Esophagus muscularis mucosa (tissue), 4 donors: Measurements from ENCODE around the gene SLC35E2B. TPM values are rescaled to one million over a fixed set of nuclear protein-coding genes. Genes with fewer than 3 reads are reported as not detected.
"Not testable (repeated sequence)": the region's sequence is repeated elsewhere in the genome, so short reads cannot be mapped to it uniquely, and the experiment has no call there.

Source experiments
- DNase-seq: peaks from one replicate; pipeline ENCODE4 v3.0.0-alpha.2; 2017; ENCODE audit errors: extremely low spot score
- H3K27ac ChIP-seq, 4 donors: fragments of 200-600 bp; sonication (generic); replicated peaks in 1 of 4; 1 replicate in 3 of 4; 2 replicates in 1 of 4; pipeline ENCODE4 v1.5.1; 2016 to 2019; ENCODE audit warnings: mild to moderate bottlenecking in 1 of 4
- H3K27me3 ChIP-seq, 4 donors: fragments of 200-600 bp; sonication (generic); one replicate each; pipeline versions ENCODE4 v1.5.1 to v1.6.0; 2016 to 2019
- H3K36me3 ChIP-seq, 4 donors: fragments of 200-600 bp; sonication (generic); one replicate each; pipeline ENCODE4 v1.5.1; 2016 to 2019
- H3K4me1 ChIP-seq, 4 donors: fragments of 200-600 bp; sonication (generic); one replicate each; pipeline ENCODE4 v1.5.1; 2016 to 2019
- H3K4me3 ChIP-seq, 4 donors: fragments of 200-600 bp; sonication (generic); 1 replicate in 2 of 4; 2 replicates in 2 of 4; pipeline ENCODE4 v1.5.1; 2016 to 2019; ENCODE audit warnings: mild to moderate bottlenecking in 4 of 4, moderate library complexity in 1 of 4
- H3K9me3 ChIP-seq, 4 donors: fragments of 200-600 bp; sonication (generic); 1 replicate in 3 of 4; 2 replicates in 1 of 4; pipeline ENCODE4 v1.5.1; 2016 to 2019
- EP300 ChIP-seq: sonication (generic); formaldehyde crosslinking; IDR thresholded peaks from one replicate; pipeline ENCODE4 v1.6.1; 2017; ENCODE audit warnings: antibody characterized with exemption
- POLR2A ChIP-seq: fragments of 450-650 bp; IDR thresholded peaks from one replicate; pipeline ENCODE4 v1.6.1; 2017; ENCODE audit warnings: antibody characterized with exemption, moderate library complexity, mild to moderate bottlenecking, low read depth
- POLR2AphosphoS5 ChIP-seq, 2 donors: sonication (generic); formaldehyde crosslinking; IDR thresholded peaks; one replicate each; pipeline ENCODE4 v1.6.1; 2017; ENCODE audit warnings: antibody characterized with exemption in 2 of 2
- WGBS: methylation state at CpG from one replicate; pipeline ENCODE4 v1.1.5; 2018; 5-methylcytosine and 5-hydroxymethylcytosine counted together
- intact Hi-C: fragments of 100-400 bp; cut with DNase I; formaldehyde crosslinking; loops from one replicate; pipeline ENCODE4 v1.15.1; 2023
- total RNA-seq, 4 donors: library from RNA; depleted of rRNA; stranded (reverse); fragments of >200 nt; gene quantifications; one replicate each; pipeline versions ENCODE4 v1.1.0 to v1.2.1, GENCODE V29; 2016
- TF ChIP-seq, protein P1 (sequence below), 3 experiments: fragments of 200-600 bp in 2 of 3; fragments of 450-650 bp in 1 of 3; sonication (generic) in 2 of 3; IDR thresholded peaks; one replicate each; pipeline ENCODE4 v1.5.1; 2017 to 2019; ENCODE audit warnings: antibody characterized with exemption in 3 of 3, mild to moderate bottlenecking in 2 of 3, moderate library complexity in 1 of 3

The SLC35E2B gene
- total RNA-seq, 4 donors from 2014 or later: 25.7 to 65.0 (median 35.6) TPM

DNA sequence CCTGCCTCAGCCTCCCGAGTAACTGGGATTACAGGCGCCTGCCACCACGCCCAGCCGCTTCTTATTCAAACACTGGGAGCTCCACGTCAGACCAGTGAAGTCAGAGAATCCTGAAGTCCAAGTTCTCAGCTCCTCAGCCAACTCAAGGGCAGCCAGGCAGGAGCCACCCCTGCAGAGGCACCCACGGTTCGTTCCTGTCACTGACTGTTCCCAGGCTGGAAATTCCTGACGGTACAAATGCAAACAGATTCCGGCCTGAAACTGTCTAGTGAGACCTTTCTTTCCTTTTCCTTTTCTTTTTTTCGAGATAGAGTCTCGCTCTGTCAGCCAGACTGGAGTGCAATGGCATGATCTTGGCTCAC is 11.7 kb downstream of the SLC35E2B start:
- H3K36me3 ChIP-seq: peaks cover 0 to 13% (median 4%) of the 10 kb centered on the region in 4 donors
- no peak for DNase-seq
- 79% methylated on average over 11 of the region's 11 CpGs for WGBS
- no peak for TF ChIP-seq POLR2AphosphoS5 (IDR thresholded peaks at IDR 0.05)
- no peak overlapping the region for H3K4me3 ChIP-seq
- H3K27me3 ChIP-seq: no peaks in the 10 kb centered on the region
- intact Hi-C loops: no loop called here
- peaks cover 11 to 60% (median 28%) of the 10 kb centered on the region in 4 donors for H3K4me1 ChIP-seq
- H3K9me3 ChIP-seq: no peaks in the 10 kb centered on the region
- H3K27ac ChIP-seq: no peak overlapping the region

DNA sequence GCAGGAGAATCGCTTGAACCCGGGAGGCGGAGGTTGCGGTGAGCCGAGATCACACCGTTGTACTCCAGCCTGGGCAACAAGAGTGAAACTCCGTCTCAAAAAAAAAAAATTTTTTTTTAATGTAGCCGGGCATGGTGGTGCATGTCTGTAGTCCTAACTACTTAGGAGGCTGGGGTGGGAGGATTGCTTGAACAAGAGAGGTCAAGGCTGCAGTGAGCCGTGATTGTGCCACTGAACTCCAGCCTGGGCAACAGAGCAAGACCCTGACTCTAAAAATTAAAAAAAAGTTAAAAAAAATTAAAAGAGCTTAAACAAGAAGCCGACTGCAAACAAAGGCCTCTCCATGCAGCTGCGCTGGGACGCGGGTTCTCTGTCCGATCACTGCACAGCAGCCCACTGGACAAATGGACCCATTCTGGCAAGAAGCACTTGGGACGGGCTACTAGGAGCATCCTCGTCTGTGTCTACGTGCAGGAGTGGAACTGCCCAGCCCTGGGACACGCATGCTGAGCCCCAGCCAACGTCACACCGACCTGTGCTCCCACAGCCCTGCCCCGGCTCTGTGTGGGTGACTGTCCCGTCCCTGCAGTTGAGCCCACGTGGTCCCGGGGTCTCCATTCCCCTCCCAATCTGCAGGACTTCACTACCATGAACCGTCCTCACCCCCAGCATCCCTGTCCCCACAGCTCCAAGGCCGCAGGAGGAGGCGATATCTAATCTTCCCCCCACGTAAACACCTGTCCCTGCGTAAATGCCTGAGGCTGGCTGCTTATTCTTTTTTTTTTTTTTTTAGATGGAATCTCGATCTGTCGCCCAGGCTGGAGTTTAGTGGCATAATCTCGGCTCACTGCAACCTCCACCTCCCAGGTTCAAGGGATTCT is 12.3 kb downstream of the SLC35E2B start:
- Histone ChIP-seq H3K4me1 (peaks cover 11 to 54% (median 24%) of the 10 kb centered on the region in 4 donors), H3K4me3 (no peak overlapping the region), H3K36me3 (peaks cover 0 to 14% (median 4%) of the 10 kb centered on the region in 4 donors), H3K9me3 (no peaks in the 10 kb centered on the region), H3K27ac (no peak overlapping the region), H3K27me3 (no peaks in the 10 kb centered on the region)
- WGBS: 92% methylated on average over 32 of the region's 32 CpGs
- intact Hi-C loops: no loop called here
- TF ChIP-seq POLR2A: no peak
- TF ChIP-seq EP300: no peak
- TF ChIP-seq POLR2AphosphoS5 (IDR thresholded peaks at IDR 0.05): no peak
- TF ChIP-seq, protein P1, sequence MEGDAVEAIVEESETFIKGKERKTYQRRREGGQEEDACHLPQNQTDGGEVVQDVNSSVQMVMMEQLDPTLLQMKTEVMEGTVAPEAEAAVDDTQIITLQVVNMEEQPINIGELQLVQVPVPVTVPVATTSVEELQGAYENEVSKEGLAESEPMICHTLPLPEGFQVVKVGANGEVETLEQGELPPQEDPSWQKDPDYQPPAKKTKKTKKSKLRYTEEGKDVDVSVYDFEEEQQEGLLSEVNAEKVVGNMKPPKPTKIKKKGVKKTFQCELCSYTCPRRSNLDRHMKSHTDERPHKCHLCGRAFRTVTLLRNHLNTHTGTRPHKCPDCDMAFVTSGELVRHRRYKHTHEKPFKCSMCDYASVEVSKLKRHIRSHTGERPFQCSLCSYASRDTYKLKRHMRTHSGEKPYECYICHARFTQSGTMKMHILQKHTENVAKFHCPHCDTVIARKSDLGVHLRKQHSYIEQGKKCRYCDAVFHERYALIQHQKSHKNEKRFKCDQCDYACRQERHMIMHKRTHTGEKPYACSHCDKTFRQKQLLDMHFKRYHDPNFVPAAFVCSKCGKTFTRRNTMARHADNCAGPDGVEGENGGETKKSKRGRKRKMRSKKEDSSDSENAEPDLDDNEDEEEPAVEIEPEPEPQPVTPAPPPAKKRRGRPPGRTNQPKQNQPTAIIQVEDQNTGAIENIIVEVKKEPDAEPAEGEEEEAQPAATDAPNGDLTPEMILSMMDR (IDR thresholded peaks at IDR 0.05): no peak
- no peak for DNase-seq

DNA sequence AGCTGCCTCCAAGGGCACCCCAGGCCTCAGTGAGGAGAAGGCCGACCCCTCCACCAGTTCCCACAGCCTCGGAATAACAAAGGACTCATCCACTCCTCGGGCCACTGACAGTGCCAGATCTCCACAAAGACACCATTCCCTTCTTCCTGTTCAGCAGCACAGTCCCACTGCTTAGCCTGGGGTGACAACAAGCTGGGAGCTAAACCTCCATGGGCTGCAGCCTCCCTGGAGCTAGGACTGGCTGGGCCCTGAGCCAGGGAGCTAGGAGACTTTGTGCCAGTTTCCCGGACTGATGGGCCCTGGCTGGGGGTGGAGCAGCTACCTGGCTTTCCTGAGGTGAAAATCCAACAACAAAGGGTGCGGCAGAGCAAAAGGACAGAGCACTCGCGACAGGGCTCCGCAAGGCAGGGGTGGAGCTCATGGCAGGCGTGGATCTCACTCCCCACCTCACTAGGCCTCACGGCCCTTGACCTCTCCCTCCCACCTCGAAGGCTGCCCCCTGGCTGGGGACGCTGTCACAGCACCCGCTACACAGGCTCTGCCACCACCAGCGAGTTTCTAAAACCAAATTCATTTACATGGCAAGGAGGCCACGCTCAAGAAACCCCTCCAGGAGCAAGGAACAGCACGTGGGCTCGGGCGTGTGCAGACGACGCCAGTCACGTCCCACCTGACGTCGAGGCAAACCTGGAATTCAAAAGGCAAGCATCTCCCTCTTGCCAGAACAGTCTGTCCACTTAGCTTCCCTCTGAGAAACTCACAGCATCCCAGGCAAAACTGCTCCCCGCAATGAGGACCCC is 13.8 kb downstream of the SLC35E2B start:
- no peak overlapping the region for H3K27ac ChIP-seq
- intact Hi-C loops: no loop called here
- TF ChIP-seq EP300 (no peak), POLR2A (no peak), POLR2AphosphoS5 (IDR thresholded peaks at IDR 0.05) (no peak)
- TF ChIP-seq, protein P1 (IDR thresholded peaks at IDR 0.05): no peak
- no peak overlapping the region for H3K4me3 ChIP-seq
- WGBS: 74% methylated on average over 24 of the region's 24 CpGs
- DNase-seq: no peak
- H3K4me1 ChIP-seq: peaks cover 11 to 43% (median 23%) of the 10 kb centered on the region in 4 donors
- no peaks in the 10 kb centered on the region for H3K27me3 ChIP-seq
- H3K9me3 ChIP-seq: no peaks in the 10 kb centered on the region
- H3K36me3 ChIP-seq: peaks cover 0 to 20% (median 7%) of the 10 kb centered on the region in 4 donors

DNA sequence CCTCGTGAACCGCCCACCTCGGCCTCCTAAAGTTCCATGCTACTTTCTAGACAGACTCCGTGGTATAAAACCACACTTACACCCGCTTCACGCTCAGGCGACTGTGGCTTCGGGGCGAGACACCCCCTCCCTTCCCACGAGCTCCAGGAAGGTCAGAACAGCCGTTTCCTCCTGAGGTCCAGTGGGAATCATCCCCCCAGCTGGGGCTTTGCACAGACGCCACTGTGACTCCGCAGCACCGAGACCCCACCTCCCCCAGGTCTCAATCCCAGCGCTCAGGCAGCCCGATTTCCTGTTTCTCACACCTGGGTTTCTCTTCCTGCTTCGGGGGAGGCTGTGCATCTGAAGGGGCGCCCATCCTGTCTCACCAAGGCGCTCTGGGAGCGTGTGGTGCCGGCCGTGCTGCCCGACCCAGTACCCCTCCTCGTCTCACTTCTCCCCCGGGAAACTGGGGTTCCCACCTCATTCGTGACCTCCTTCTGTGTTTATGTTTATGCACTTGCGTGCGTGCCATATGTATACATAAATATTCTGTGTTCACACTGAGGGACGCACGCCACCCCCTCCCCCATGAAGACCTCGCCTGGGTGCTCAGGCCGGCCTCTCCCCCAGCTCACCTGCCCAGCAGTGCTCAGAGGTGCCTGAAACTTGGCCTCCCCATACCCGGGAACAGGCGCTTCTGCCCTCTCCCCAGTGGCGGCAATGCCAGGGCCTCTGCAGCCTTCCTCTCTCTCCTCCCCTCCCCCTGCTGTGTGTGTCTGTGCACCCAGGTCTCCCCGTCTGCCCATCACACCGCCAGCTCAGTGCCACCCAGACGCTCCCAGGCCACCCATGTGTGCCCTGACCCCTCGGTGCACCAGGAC is 14.6 kb downstream of the SLC35E2B start:
- intact Hi-C loops: no loop called here
- DNase-seq: no peak
- H3K4me3 ChIP-seq: no peak overlapping the region
- 68% methylated on average over 39 of the region's 39 CpGs for WGBS
- no peaks in the 10 kb centered on the region for H3K27me3 ChIP-seq
- no peak for TF ChIP-seq POLR2AphosphoS5 (IDR thresholded peaks at IDR 0.05)
- TF ChIP-seq, protein P1 (IDR thresholded peaks at IDR 0.05): no peak
- no peak for TF ChIP-seq POLR2A
- no peak for TF ChIP-seq EP300
- no peaks in the 10 kb centered on the region for H3K9me3 ChIP-seq
- peaks cover 4 to 20% (median 10%) of the 10 kb centered on the region in 4 donors for H3K36me3 ChIP-seq
- H3K27ac ChIP-seq: no peak overlapping the region
- peaks cover 11 to 35% (median 17%) of the 10 kb centered on the region in 4 donors for H3K4me1 ChIP-seq

DNA sequence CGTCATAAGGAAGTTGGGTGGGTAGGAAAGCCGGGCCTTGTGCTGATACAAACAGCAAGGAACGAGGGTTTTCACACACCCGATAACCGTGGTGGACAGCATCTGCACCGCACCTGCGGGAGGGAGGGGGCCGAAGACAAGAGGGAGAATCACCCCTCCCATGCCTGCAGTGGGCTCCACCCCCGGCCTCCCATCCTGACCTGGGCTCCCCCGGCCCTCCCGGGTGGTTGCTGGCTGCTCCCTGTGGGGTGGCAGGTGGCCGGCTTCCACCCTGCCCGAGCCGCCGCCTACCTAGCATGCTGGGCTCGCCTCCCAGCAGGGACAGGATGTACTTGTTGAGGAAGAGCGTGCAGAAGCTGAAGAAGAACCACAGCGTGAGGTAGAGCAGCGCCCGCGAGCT is 16.5 kb downstream of the SLC35E2B start:
- H3K9me3 ChIP-seq, H3K4me3 ChIP-seq, DNase-seq, intact Hi-C loops, H3K27ac ChIP-seq, H3K27me3 ChIP-seq: not testable (repeated sequence)
- H3K36me3 ChIP-seq: peaks cover 12 to 32% (median 25%) of the 10 kb centered on the region in 4 donors
- H3K4me1 ChIP-seq: peaks cover 11 to 22% (median 16%) of the 10 kb centered on the region in 4 donors
- WGBS: no CpG with 5 or more reads among the region's 21 CpGs

DNA sequence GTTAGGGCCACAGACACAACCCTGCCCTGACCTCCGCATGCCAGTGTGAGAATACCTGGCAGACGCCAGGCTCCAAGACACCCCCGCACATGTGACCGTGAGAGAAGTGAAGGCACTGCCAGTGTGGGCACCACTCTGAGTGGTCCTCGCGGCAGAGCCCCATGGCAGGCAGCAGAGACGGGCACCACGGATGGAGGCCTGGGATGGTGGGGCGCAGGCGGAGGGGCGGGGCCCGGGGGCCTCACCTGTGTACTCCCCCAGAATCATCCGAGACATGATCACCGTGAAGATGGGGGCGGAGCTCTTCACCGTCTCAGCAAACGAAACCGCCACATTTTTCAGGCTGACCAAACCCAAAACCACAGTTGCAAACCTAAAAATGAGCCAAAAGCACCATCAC is 17.4 kb downstream of the SLC35E2B start:
- H3K27ac ChIP-seq, intact Hi-C loops, H3K9me3 ChIP-seq, DNase-seq, H3K27me3 ChIP-seq, H3K4me3 ChIP-seq: not testable (repeated sequence)
- peaks cover 11 to 19% (median 16%) of the 10 kb centered on the region in 4 donors for H3K4me1 ChIP-seq
- peaks cover 13 to 41% (median 32%) of the 10 kb centered on the region in 4 donors for H3K36me3 ChIP-seq
- WGBS: no CpG with 5 or more reads among the region's 18 CpGs

DNA sequence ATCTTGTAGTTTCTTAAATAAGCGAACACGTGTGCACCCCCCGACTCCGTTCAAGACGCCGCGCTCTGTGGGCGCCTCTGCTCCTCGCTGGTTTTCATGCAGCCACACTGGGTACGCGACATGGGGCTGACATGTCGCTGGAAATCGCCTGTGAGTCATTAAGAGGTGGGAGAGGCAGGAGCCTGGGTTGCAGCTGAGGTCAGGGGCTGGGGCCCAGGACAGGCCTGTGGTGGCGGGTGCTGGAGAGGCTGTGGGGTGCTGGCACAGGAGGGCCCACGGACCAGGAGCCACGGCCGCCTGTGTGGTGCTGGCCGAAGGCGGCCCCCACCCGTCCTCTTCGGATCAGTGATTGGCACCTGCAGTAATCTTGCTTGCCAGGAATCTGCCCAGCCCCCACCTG is 17.8 kb downstream of the SLC35E2B start:
- intact Hi-C loops, DNase-seq, H3K27ac ChIP-seq, H3K27me3 ChIP-seq, H3K4me3 ChIP-seq, H3K9me3 ChIP-seq: not testable (repeated sequence)
- Histone ChIP-seq H3K4me1 (peaks cover 11 to 19% (median 16%) of the 10 kb centered on the region in 4 donors), H3K36me3 (peaks cover 14 to 45% (median 35%) of the 10 kb centered on the region in 4 donors)
- 92% methylated on average over 17 of the region's 21 CpGs for WGBS
